HepG2 (cell line): Measurements from ENCODE around the gene RIMBP2. TPM values are rescaled to one million over a fixed set of nuclear protein-coding genes. Genes with fewer than 3 reads are reported as not detected.

Source experiments
- ADNP ChIP-seq: sonication (generic); formaldehyde crosslinking; IDR thresholded peaks from 2 replicates; pipeline ENCODE4 v1.4.0; 2020; ENCODE audit warnings: missing genetic modification reagents
- BHLHE40 ChIP-seq: IDR thresholded peaks from 2 replicates; pipeline ENCODE4 v1.6.1; 2011; ENCODE audit warnings: low read length, improper control_type of control experiment
- CENPBD1 ChIP-seq: sonication (generic); formaldehyde crosslinking; IDR thresholded peaks from 2 replicates; pipeline ENCODE4 v1.8.0; 2022; ENCODE audit warnings: missing genetic modification reagents, low read depth, mild to moderate bottlenecking, borderline replicate concordance
- HNF1A ChIP-seq, 2 experiments: sonication (generic) in 1 of 2; formaldehyde crosslinking in 1 of 2; IDR thresholded peaks; 2 replicates each; pipeline versions ENCODE4 v1.4.0 to v1.6.1; 2016 to 2020; ENCODE audit warnings: borderline replicate concordance in 1 of 2, low read depth in 1 of 2, mild to moderate bottlenecking in 1 of 2, missing genetic modification reagents in 1 of 2
- IRF2 ChIP-seq: IDR thresholded peaks from 2 replicates; pipeline ENCODE4 v1.6.1; 2018; ENCODE audit warnings: missing genetic modification reagents, missing compliant biosample characterization
- IRX3 ChIP-seq: sonication (generic); formaldehyde crosslinking; IDR thresholded peaks from 2 replicates; pipeline ENCODE4 v1.8.1; 2023; ENCODE audit warnings: mild to moderate bottlenecking, low read depth, missing genetic modification reagents, borderline replicate concordance
- ISL2 ChIP-seq: sonication (generic); formaldehyde crosslinking; IDR thresholded peaks from 2 replicates; pipeline ENCODE4 v1.5.0; 2020; ENCODE audit warnings: missing genetic modification reagents
- MIXL1 ChIP-seq: IDR thresholded peaks from 2 replicates; pipeline ENCODE4 v1.6.1; 2016
- NCOR1 ChIP-seq: fragments of 200-600 bp; sonication (generic); IDR thresholded peaks from 2 replicates; pipeline ENCODE4 v1.7.0; 2017; ENCODE audit warnings: antibody characterized with exemption, low read length, borderline replicate concordance
- SNRNP70 ChIP-seq: fragments of 200-400 bp; formaldehyde crosslinking; IDR thresholded peaks from 2 replicates; pipeline ENCODE4 v1.6.1; 2017; ENCODE audit warnings: mild to moderate bottlenecking, low read depth, low read length, moderate library complexity
- TRAFD1 ChIP-seq: sonication (generic); formaldehyde crosslinking; IDR thresholded peaks from 2 replicates; pipeline ENCODE4 v1.5.1; 2020; ENCODE audit warnings: missing genetic modification reagents, mild to moderate bottlenecking, borderline replicate concordance
- ZKSCAN1 ChIP-seq: fragments of 150-350 bp; IDR thresholded peaks from 2 replicates; pipeline ENCODE4 v1.6.1; 2014; ENCODE audit warnings: low read length
- ZNF121 ChIP-seq: sonication (generic); formaldehyde crosslinking; IDR thresholded peaks from 2 replicates; pipeline ENCODE4 v1.5.0; 2020; ENCODE audit warnings: mild to moderate bottlenecking, missing genetic modification reagents
- ZNF646 ChIP-seq: sonication (generic); formaldehyde crosslinking; IDR thresholded peaks from 2 replicates; pipeline ENCODE4 v1.9.0; 2021; ENCODE audit warnings: mild to moderate bottlenecking, missing genetic modification reagents
- ZNF652 ChIP-seq: IDR thresholded peaks from 2 replicates; pipeline ENCODE4 v1.6.1; 2016; ENCODE audit warnings: low read depth, borderline replicate concordance
- polyA plus RNA-seq, 8 experiments: library from polyadenylated mRNA; depleted of rRNA in 3 of 8; stranded (reverse) in 7 of 8; unstranded in 1 of 8; fragments of >200 nt; fragmentation: Illumina TruSeq in 4 of 8; extraction: Trizol in 4 of 8; gene quantifications; 2 replicates each; pipeline versions ENCODE4 v1.2.1 to v1.2.3, GENCODE V29; 2011 to 2016; ENCODE audit warnings: low read depth in 4 of 8, missing spikeins in 1 of 8, mixed read lengths in 1 of 8; ENCODE audit not compliant: insufficient read depth in 1 of 8
- total RNA-seq, 5 experiments: library from RNA; depleted of rRNA; stranded (reverse); fragments of >200 nt; fragmentation: Illumina TruSeq; extraction: Trizol; gene quantifications; 2 replicates each; pipeline ENCODE4 v1.2.3, GENCODE V29; 2016; ENCODE audit warnings: low read depth in 1 of 5

RIMBP2 gene
- total and polyA plus RNA-seq, 2 of the 13 experiments (the other 11 are each of a cell fraction or from before 2014, with no cell fraction given): 0.03 TPM; not detected in 1

GRCh38 chr12:130743606-130744005 lies 27.5 kb upstream of the RIMBP2 start (continued):
- no peak for TF ChIP-seq TRAFD1
- TF ChIP-seq NCOR1: no peak
- no peak for TF ChIP-seq ZKSCAN1
- TF ChIP-seq HNF1A (IDR thresholded peaks at IDR 0.05; ENCODE audit: low read depth): no peak
- TF ChIP-seq HNF1A (CRISPR knock-in tag; IDR thresholded peaks at IDR 0.05; ENCODE audit: borderline replicate concordance): no peak
- no peak for TF ChIP-seq ZNF121 (CRISPR knock-in tag)
- TF ChIP-seq ISL2 (CRISPR knock-in tag): no peak
- TF ChIP-seq SNRNP70: no peak
- no peak for TF ChIP-seq BHLHE40
- no peak for TF ChIP-seq ADNP
- TF ChIP-seq IRF2 (CRISPR knock-in tag): no peak
- TF ChIP-seq ZNF646 (CRISPR knock-in tag): no peak
- no peak for TF ChIP-seq IRX3 (CRISPR knock-in tag)
- no peak for TF ChIP-seq ZNF652 (CRISPR knock-in tag)
- TF ChIP-seq CENPBD1 (CRISPR knock-in tag): no peak
- TF ChIP-seq MIXL1 (CRISPR knock-in tag): no peak
